K562 treated with DMSO at 1 percent for 24 hours (cell line): ENCODE results near the gene PANK2. TPM values are rescaled to one million over a fixed set of nuclear protein-coding genes. Genes with fewer than 3 reads are reported as not detected.

ENCODE experiments used
- total RNA-seq: library from RNA; unstranded; fragments of 300-600 nt; gene quantifications from 2 replicates; pipeline ENCODE4 v1.2.3, GENCODE V29; 2022; ENCODE audit warnings: low read depth; ENCODE audit not compliant: insufficient read depth

Gene PANK2
- 28.0 and 35.6 TPM in 2 replicates for total RNA-seq

GRCh38 chr20:3888622-3889488 is at the start of gene PANK2:
PANK2 (plus strand) TSS chr20:3889387.

GRCh38 chr20:3846740-3847428 is 42.3 kb upstream of the PANK2 start, which contains the start of gene MAVS:
MAVS (plus strand) TSS chr20:3846834; CDS start chr20:3854625, 7,791 bp downstream.

Other genes with a start within 250 kb of the PANK2 start
- not detected in 2 replicates for gene GFRA4, start 226.0 kb upstream of the PANK2 start, total RNA-seq
- not detected in 2 replicates for gene ADAM33, start 207.4 kb upstream of the PANK2 start, total RNA-seq
- not detected in 2 replicates for gene SIGLEC1, start 176.8 kb upstream of the PANK2 start, total RNA-seq
- gene HSPA12B, start 156.7 kb upstream of the PANK2 start, total RNA-seq, result 0.24 and 0.93 TPM in 2 replicates
- gene ADISSP, start 121.6 kb upstream of the PANK2 start, total RNA-seq, result 27.0 and 34.6 TPM in 2 replicates
- 0.32 TPM in 1 of 2 replicates, not detected in the other for gene SPEF1, start 107.9 kb upstream of the PANK2 start, total RNA-seq
- 75.1 and 76.6 TPM in 2 replicates for gene CENPB, start 102.6 kb upstream of the PANK2 start, total RNA-seq
- 57.5 and 58.6 TPM in 2 replicates for gene CDC25B, start 93.1 kb upstream of the PANK2 start, total RNA-seq
- gene AP5S1, start 68.8 kb upstream of the PANK2 start, total RNA-seq, result 11.0 and 13.1 TPM in 2 replicates
- gene MAVS, start 42.6 kb upstream of the PANK2 start, total RNA-seq, result 19.0 and 19.1 TPM in 2 replicates
- 29.2 and 29.5 TPM in 2 replicates for gene RNF24, start 126.2 kb downstream of the PANK2 start, total RNA-seq